Effector memory CD4-positive, alpha-beta T cell (primary cell): ENCODE results near the gene C11orf21.

ENCODE experiments used
- DNase-seq, 3 donors: peaks; one replicate each; pipeline ENCODE4 v3.0.0-alpha.2; 2020
- H3K27ac ChIP-seq: 2 replicates; pipeline ENCODE4 v1.7.0; 2013; ENCODE audit warnings: mild to moderate bottlenecking, low read length, moderate library complexity; ENCODE audit not compliant: insufficient read depth, poor library complexity, severe bottlenecking
- H3K27me3 ChIP-seq: replicated peaks from 2 replicates; pipeline ENCODE4 v1.7.0; 2013; ENCODE audit warnings: mild to moderate bottlenecking, low read length; ENCODE audit not compliant: insufficient read depth, control insufficient read depth, poor library complexity, severe bottlenecking
- H3K36me3 ChIP-seq: 2 replicates; pipeline ENCODE4 v1.7.0; 2013; ENCODE audit warnings: mild to moderate bottlenecking, low read length, moderate library complexity; ENCODE audit not compliant: control insufficient read depth, insufficient read depth
- H3K4me1 ChIP-seq: 2 replicates; pipeline ENCODE4 v1.7.0; 2013; ENCODE audit warnings: low read length, mild to moderate bottlenecking; ENCODE audit not compliant: control insufficient read depth, insufficient read depth, poor library complexity, severe bottlenecking
- H3K4me3 ChIP-seq: 2 replicates; pipeline ENCODE4 v1.7.0; 2013; ENCODE audit warnings: low read length, low read depth, mild to moderate bottlenecking; ENCODE audit not compliant: insufficient read depth, poor library complexity, severe bottlenecking
- H3K9me3 ChIP-seq: 2 replicates; pipeline ENCODE4 v1.7.0; 2013; ENCODE audit warnings: mild to moderate bottlenecking, low read length, moderate library complexity; ENCODE audit not compliant: control insufficient read depth

C11orf21 gene

DNA sequence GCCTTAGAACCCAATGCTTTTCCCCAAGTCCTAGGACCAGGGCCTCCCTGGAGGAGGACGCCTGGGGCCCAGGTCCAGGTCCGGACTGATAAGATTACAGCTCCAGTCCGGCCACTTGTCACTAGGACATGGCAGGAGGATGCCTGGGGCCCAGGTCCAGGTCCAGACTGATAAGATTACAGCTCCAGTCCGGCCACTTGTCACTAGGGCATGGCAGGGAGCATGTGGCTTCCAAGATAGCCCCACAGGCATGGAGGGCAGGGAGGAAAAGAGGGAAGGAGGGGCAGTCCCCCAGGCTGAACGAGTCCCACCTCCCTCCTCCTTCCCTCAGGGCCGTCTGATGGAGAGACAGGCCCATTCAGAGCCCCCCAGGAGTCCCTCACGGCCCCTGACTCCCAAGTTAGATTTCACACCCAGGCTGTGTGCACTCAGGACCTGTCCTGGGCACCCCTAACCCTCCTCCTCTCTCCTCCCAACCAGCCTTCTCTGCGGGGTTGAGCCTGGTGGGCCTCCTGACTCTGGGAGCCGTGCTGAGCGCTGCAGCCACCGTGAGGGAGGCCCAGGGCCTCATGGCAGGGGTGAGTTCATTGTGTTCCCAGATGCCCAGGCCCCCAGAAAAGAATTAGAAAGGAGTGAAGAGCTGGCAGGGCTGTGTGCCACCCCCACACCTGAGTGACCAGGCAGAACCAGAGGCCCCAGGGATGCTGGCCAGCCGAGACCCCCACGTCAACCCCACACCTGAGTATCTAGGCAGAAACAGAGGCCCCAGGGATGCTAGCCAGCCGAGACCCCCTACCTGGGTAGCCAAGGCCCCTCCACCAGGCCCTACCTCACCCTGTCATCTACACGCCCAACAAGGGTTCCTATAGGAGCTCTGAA, 2.1 kb upstream of the C11orf21 start:
- no peaks in the 10 kb centered on the region for H3K9me3 ChIP-seq
- peaks cover 3% of the 10 kb centered on the region for H3K36me3 ChIP-seq
- peaks cover 82% of the 10 kb centered on the region for H3K4me1 ChIP-seq
- DNase-seq, result no peak
- no peaks in the 10 kb centered on the region for H3K27me3 ChIP-seq
- H3K27ac ChIP-seq, result peak overlapping the region; percentile 71
- peak overlapping the region; percentile 71 for H3K4me3 ChIP-seq

DNA sequence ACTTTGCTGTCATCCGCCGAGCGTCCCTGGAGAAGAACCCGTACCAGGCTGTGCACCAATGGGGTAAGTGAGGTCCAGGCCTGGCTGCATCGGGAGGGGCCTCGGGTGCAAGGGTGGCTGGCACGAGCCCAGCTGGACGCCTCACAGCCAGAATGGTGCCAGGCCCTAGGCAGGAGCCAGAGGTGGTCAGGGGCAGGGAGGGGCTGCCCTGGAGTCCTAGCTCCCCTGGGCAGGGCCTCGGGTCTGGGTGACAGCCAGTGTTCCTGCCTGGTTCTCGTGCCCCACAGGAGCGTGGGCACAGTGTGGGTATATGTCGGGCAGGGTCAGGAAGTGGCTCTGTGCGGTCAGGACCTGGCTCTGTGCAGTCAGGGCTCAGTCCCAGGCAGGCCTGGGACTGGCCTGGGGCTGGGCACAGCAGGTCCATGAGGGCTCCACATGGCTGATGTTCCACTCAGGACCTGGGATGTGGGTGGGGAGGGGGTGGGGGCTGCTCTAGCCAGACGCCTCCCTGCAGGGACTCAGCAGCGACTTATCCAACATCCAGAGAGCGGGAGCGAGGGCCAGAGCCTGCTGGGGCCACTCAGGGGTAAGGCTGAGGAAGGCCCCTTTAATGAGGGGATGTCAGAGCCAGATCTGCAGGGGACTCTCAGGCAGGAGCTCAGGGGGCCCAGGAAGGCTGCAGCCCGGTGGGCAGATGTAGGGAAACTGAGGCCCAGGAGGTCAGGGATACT, 1.3 kb upstream of the C11orf21 start:
- DNase-seq, result no peak
- Histone ChIP-seq H3K27me3 (no peaks in the 10 kb centered on the region), H3K9me3 (no peaks in the 10 kb centered on the region), H3K4me3 (peak overlapping the region; percentile 71), H3K27ac (peak overlapping the region; percentile 71), H3K4me1 (peaks cover 82% of the 10 kb centered on the region), H3K36me3 (peaks cover 7% of the 10 kb centered on the region)

DNA sequence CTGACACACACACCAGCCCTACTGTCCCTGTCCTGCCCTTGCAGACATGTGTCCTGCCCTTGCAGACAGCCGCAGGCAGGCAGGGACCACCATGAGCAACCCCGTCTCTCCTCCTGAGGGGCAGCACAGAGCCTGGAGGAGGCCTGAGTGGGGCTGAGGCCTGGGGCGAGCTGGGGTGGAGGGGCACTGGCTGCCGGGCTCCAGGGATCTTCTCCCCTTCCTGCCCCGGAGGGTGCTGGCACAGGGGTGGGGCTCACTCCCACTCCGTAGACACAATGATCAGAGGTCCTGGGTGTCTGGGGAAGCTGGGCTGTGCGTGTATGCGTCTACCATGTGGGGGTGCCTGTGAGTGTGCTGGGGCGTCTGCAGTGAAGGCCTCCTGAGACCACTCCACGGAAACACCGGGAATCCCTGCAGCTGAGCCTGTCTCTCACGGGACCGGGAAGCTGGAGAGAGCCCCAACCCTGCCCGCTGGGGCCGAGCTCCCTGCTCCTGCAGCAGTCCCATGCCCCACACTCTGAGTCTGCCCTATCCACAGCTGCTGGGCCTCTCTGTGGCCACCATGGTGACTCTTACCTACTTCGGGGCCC, 683 bp upstream of the C11orf21 start:
- Histone ChIP-seq H3K27ac (peak overlapping the region; percentile 71), H3K9me3 (no peaks in the 10 kb centered on the region), H3K4me3 (peak overlapping the region; percentile 71), H3K36me3 (peaks cover 13% of the 10 kb centered on the region), H3K27me3 (no peaks in the 10 kb centered on the region), H3K4me1 (peaks cover 81% of the 10 kb centered on the region)
- no peak for DNase-seq

DNA sequence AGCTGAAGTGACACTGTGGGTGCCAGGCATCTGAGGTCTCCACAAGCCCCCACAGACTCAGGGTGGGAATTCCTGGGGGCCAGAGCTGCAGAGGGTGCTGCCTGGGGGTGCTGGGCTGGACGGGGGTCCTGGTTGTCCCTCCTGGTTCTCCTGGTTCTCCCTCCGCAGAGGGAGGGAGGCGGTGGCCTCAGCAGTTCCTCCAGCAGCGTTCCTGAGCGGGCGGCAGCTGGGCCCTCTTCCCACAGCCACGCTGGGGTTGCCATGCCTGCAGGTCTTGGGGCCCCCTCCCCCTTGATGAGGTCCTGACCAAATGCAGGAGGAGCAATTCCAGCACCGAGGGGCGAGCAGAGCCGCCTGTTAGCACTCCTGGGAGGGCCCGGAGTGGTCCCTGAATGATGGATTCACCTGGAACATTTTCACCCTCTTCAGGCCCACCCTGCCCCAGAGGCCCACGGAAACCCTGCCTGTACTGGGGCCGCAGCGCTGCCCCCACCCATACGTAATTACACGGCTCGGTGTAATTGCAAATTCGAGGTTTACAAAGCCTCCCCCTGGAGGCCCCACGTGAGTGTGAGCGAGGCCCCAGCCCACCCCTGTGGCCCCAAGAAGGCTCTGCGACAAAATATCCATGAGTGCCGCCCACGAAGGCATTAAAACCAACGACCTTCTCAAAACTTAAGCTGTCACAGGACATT, 635 bp downstream of the C11orf21 start:
- Histone ChIP-seq H3K27ac (peak overlapping the region; percentile 71), H3K4me1 (peaks cover 68% of the 10 kb centered on the region), H3K27me3 (no peaks in the 10 kb centered on the region), H3K36me3 (peaks cover 24% of the 10 kb centered on the region), H3K4me3 (peak overlapping the region; percentile 71), H3K9me3 (no peaks in the 10 kb centered on the region)
- no peak for DNase-seq

DNA sequence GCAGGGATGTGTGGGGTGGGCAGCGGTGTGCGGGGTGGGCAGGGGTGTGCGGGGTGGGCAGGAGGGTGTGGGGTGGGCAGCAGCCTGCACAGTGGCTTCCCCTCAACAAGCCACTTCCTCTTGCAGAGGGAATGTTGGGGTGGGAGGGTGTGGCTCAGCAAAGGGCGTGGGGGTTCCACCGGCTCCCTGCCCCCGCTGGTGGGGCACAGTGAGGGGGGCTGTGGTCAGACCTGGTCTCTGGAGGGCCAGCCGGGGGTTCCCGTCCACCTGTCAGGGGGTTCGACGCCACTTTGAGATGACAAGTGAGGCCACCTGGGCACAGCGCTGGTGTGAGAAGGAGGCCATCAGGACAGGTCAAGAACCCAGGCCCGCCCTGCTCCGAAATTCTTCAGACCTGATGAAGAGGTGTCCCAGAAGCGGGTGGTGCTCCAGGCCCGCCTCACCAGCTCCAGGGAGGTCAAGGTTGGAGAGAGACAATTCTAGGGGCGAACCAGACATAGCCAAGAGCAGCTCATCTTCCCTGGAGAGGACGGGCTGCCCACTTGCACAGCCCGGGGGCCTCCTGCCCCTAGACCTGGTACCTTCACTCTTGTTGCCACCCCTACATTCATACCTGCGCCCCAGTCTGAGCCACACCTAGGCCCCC, 1.3 kb downstream of the C11orf21 start:
- Histone ChIP-seq H3K9me3 (no peaks in the 10 kb centered on the region), H3K4me3 (peak overlapping the region; percentile 71), H3K27ac (peak overlapping the region; percentile 51), H3K27me3 (no peaks in the 10 kb centered on the region), H3K36me3 (peaks cover 24% of the 10 kb centered on the region), H3K4me1 (peaks cover 61% of the 10 kb centered on the region)
- no peak for DNase-seq

DNA sequence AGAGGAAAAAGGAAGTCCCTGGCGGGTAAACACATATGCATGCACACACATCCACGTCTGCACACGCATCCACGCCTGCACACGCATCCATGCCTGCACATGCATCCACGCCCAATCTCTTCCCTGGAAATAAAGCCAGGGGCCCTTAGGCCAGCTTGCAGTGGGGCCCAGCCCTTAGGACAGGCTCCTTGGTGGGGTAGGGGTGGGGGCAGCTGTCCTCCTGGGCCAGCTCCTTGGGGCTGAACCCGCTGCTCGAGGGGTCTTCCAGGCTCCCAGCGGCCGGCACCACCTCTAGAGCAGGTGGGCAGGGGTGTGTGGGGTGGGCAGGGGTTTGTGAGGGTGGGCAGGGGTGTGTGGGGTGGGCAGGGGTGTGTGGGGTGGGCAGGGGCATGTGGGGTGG, 1.9 kb downstream of the C11orf21 start:
- DNase-seq, result no peak
- Histone ChIP-seq H3K36me3 (peaks cover 24% of the 10 kb centered on the region), H3K27ac (peak overlapping the region; percentile 50), H3K27me3 (no peaks in the 10 kb centered on the region), H3K9me3 (no peaks in the 10 kb centered on the region), H3K4me1 (peaks cover 55% of the 10 kb centered on the region), H3K4me3 (no peak overlapping the region)

DNA sequence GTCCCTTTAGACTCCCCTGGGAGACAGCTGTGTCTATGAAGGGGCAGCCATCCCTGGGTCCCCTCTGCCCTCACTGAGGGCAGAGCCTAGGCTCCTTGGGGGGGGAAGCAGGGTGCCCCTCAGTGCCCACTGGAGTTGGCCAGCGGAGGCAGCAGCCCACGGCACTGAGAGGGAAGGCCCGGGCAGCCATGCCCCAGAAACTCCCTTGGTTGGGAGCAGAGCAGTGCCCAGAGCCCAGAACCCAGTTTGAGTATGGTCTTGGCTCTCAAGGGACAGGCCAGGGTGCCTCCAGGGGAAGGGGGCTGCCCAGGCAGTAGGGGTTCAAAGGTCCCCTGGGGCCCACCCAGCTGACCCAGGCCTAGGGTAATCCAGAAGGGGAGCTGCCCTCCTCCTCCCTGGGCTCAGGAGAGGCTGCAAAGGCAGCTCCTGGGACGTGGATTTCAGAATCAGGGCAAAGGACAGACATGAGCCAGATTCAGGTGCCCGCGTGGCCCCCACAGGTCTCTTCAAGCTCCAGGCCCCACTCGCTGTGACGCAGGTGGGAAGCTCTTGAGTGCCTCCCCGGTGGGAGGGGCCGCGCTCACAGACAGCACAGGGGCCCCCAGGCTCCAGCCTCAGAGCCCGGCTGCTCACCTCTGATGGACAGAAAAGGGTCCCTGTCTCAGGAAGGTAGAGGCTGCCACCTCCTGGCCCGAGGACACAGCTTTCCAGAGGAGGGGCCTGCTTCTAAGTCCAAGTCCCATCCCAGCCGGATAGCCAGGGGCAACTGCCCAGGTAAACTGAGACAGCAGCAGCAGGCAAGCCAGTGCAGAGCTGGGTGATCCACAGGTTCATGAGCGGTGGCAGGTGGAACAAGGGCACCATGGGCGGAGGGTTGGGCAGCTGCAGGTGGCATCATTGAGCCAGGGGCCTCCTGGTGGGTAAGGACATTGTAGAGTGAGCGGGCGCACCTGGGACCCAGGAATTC, 2.6 kb downstream of the C11orf21 start:
- H3K9me3 ChIP-seq, result no peaks in the 10 kb centered on the region
- peaks cover 48% of the 10 kb centered on the region for H3K4me1 ChIP-seq
- H3K27me3 ChIP-seq, result no peaks in the 10 kb centered on the region
- no peak overlapping the region for H3K4me3 ChIP-seq
- DNase-seq, result no peak
- peaks cover 24% of the 10 kb centered on the region for H3K36me3 ChIP-seq
- peak overlapping the region; percentile 50 for H3K27ac ChIP-seq

DNA sequence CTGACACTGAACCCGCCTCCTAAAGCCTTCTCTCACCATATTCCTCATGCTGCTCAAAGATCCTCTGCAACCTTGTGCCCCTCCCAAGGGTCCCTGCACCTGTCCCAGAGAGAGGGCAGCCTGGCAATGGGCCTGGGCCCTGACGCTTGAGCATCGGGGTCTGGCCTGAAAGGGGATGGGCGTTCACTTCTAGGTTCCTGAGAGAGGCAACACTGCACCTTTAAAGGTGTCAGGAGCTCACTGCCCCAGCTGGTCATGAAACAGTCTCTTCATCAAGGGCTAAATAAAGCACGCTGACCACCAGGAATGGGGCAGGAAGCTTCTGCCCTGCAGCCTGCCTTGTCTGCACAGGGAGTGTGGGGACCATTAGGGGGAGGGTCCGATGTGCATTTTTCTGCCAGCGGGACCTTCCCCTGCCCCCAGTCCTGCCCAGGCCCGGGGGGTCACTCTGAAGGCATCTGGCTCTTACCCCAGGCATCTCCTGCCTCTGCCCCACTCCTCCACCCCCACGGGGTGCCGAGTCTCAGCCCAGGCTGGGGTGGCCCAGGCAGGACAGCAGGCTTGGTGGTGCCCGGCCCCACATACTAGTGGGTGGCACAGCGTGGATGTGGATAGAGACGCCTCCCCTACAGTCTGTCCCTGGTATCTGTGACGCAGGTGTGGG, 3.5 kb downstream of the C11orf21 start:
- no peaks in the 10 kb centered on the region for H3K9me3 ChIP-seq
- peaks cover 40% of the 10 kb centered on the region for H3K4me1 ChIP-seq
- no peaks in the 10 kb centered on the region for H3K27me3 ChIP-seq
- H3K36me3 ChIP-seq, result peaks cover 24% of the 10 kb centered on the region
- DNase-seq, result no peak
- peak overlapping the region; percentile 5 for H3K27ac ChIP-seq
- H3K4me3 ChIP-seq, result no peak overlapping the region
